ENCODE measurements around the gene SLC4A7. TPM values are rescaled to one million over a fixed set of nuclear protein-coding genes. Genes with fewer than 3 reads are reported as not detected.
"Not testable (repeated sequence)": the region's sequence is repeated elsewhere in the genome, so short reads cannot be mapped to it uniquely, and the experiment has no call there.

Gene SLC4A7
- total RNA-seq, 2 donors from 2014 or later, result 23.5 to 31.1 TPM

- no peak for TF ChIP-seq POLR2A (IDR thresholded peaks at IDR 0.05)
- no peak for TF ChIP-seq CTCF (IDR thresholded peaks at IDR 0.05)
- TF ChIP-seq POLR2AphosphoS5 (IDR thresholded peaks at IDR 0.05), result no peak
- Histone ChIP-seq H3K9me3 (no peaks in the 10 kb centered on the region), H3K4me3 (no peak overlapping the region), H3K36me3 (no peaks in the 10 kb centered on the region), H3K27me3 (replicated peaks; ENCODE audit: insufficient read depth) (no peaks in the 10 kb centered on the region), H3K4me1 (replicated peaks) (no peaks in the 10 kb centered on the region), H3K27ac (no peak overlapping the region)
- intact Hi-C loops (cut with DNase I), result no loop called here
- WGBS, result 80% methylated on average over 5 of the region's 5 CpGs
- no peak for DNase-seq (ENCODE audit: low spot score)
Observed at GRCh38 chr3:27423463-27423862, 60.7 kb downstream of the SLC4A7 start.

- Histone ChIP-seq H3K27me3 (replicated peaks; ENCODE audit: insufficient read depth) (no peaks in the 10 kb centered on the region), H3K36me3 (no peaks in the 10 kb centered on the region)
- intact Hi-C loops (cut with DNase I), result no loop called here
Observed at GRCh38 chr3:27422617-27423016, 61.6 kb downstream of the SLC4A7 start.

GRCh38 chr3:27415202-27415601, 69.0 kb downstream of the SLC4A7 start:
- TF ChIP-seq POLR2A (IDR thresholded peaks at IDR 0.05) (no peak), CTCF (IDR thresholded peaks at IDR 0.05) (no peak), POLR2AphosphoS5 (IDR thresholded peaks at IDR 0.05) (no peak)
- Histone ChIP-seq H3K4me1 (replicated peaks) (no peaks in the 10 kb centered on the region), H3K27ac (no peak overlapping the region), H3K27me3 (replicated peaks; ENCODE audit: insufficient read depth) (no peaks in the 10 kb centered on the region), H3K9me3 (no peaks in the 10 kb centered on the region), H3K36me3 (no peaks in the 10 kb centered on the region), H3K4me3 (no peak overlapping the region)
- no peak for DNase-seq (ENCODE audit: low spot score)
- intact Hi-C loops (cut with DNase I), result no loop called here
- WGBS, result 18% methylated on average over 1 of the region's 1 CpG

More at GRCh38 chr3:27422617-27423016, 61.6 kb downstream of the SLC4A7 start:
- WGBS, result 74% methylated on average over 2 of the region's 2 CpGs
- no peak overlapping the region for H3K27ac ChIP-seq
- no peak for TF ChIP-seq CTCF (IDR thresholded peaks at IDR 0.05)
- TF ChIP-seq POLR2A (IDR thresholded peaks at IDR 0.05), result no peak
- no peak for TF ChIP-seq POLR2AphosphoS5 (IDR thresholded peaks at IDR 0.05)
- no peak overlapping the region for H3K4me3 ChIP-seq
- no peaks in the 10 kb centered on the region for H3K9me3 ChIP-seq
- H3K4me1 ChIP-seq (replicated peaks), result no peaks in the 10 kb centered on the region
- DNase-seq (ENCODE audit: low spot score), result no peak

- Histone ChIP-seq H3K27me3 (replicated peaks; ENCODE audit: insufficient read depth) (no peaks in the 10 kb centered on the region), H3K4me1 (replicated peaks) (no peaks in the 10 kb centered on the region), H3K27ac (no peak overlapping the region), H3K4me3 (no peak overlapping the region), H3K9me3 (no peaks in the 10 kb centered on the region), H3K36me3 (no peaks in the 10 kb centered on the region)
- TF ChIP-seq POLR2A (IDR thresholded peaks at IDR 0.05) (no peak), CTCF (IDR thresholded peaks at IDR 0.05) (no peak), POLR2AphosphoS5 (IDR thresholded peaks at IDR 0.05) (no peak)
- intact Hi-C loops (cut with DNase I), result no loop called here
- DNase-seq (ENCODE audit: low spot score), result no peak
- 59% methylated on average over 3 of the region's 3 CpGs for WGBS
Observed at GRCh38 chr3:27392950-27393679, 91.1 kb downstream of the SLC4A7 start.

GRCh38 chr3:27392414-27392813, 91.8 kb downstream of the SLC4A7 start:
- H3K9me3 ChIP-seq; DNase-seq (ENCODE audit: low spot score); H3K27me3 ChIP-seq (replicated peaks; ENCODE audit: insufficient read depth); H3K27ac ChIP-seq; H3K4me1 ChIP-seq (replicated peaks); intact Hi-C loops (cut with DNase I); H3K4me3 ChIP-seq; H3K36me3 ChIP-seq: not testable (repeated sequence)
- WGBS, result 89% methylated on average over 10 of the region's 10 CpGs
